Gastroesophageal sphincter (tissue), 4 donors: Measurements from ENCODE around the gene MRFAP1. TPM values are rescaled to one million over a fixed set of nuclear protein-coding genes. Genes with fewer than 3 reads are reported as not detected.

Source experiments
- ATAC-seq: fragments of 150-250 bp; one replicate; pipeline ENCODE4 v1.9.1; 2016; ENCODE audit warnings: mild to moderate bottlenecking, moderate library complexity
- H3K27ac ChIP-seq, 4 donors: fragments of 200-600 bp; sonication (generic) in 3 of 4; 1 replicate in 3 of 4; 2 replicates in 1 of 4; pipeline ENCODE4 v1.5.1; 2016 to 2019
- H3K27me3 ChIP-seq: fragments of 200-600 bp; sonication (generic); one replicate; pipeline ENCODE4 v1.5.1; 2019
- H3K36me3 ChIP-seq, 2 donors: fragments of 200-600 bp; sonication (generic); one replicate each; pipeline ENCODE4 v1.5.1; 2019; ENCODE audit warnings: control low read depth in 1 of 2
- H3K4me1 ChIP-seq, 3 donors: fragments of 200-600 bp; sonication (generic); 1 replicate in 2 of 3; 2 replicates in 1 of 3; pipeline ENCODE4 v1.5.1; 2016 to 2019; ENCODE audit warnings: control low read depth in 2 of 3
- H3K4me3 ChIP-seq, 2 donors: fragments of 200-600 bp; sonication (generic); one replicate each; pipeline ENCODE4 v1.5.1; 2019; ENCODE audit warnings: mild to moderate bottlenecking in 1 of 2, moderate library complexity in 1 of 2
- H3K9me3 ChIP-seq, 3 donors: fragments of 200-600 bp; sonication (generic); one replicate each; pipeline ENCODE4 v1.5.1; 2017 to 2019; ENCODE audit warnings: control low read depth in 2 of 3
- EP300 ChIP-seq: sonication (generic); formaldehyde crosslinking; IDR thresholded peaks from one replicate; pipeline ENCODE4 v1.6.1; 2017; ENCODE audit warnings: antibody characterized with exemption, mild to moderate bottlenecking
- POLR2A ChIP-seq, 2 donors: fragments of 450-650 bp; IDR thresholded peaks; one replicate each; pipeline ENCODE4 v1.6.1; 2017; ENCODE audit warnings: antibody characterized with exemption in 2 of 2, mild to moderate bottlenecking in 2 of 2, moderate library complexity in 1 of 2
- POLR2AphosphoS5 ChIP-seq: sonication (generic); formaldehyde crosslinking; IDR thresholded peaks from one replicate; pipeline ENCODE4 v1.6.1; 2017; ENCODE audit warnings: antibody characterized with exemption
- WGBS, 2 donors: methylation state at CpG; one replicate each; pipeline ENCODE4 v1.1.5; 2018; ENCODE audit warnings: low coverage in 1 of 2; 5-methylcytosine and 5-hydroxymethylcytosine counted together
- total RNA-seq, 4 donors: library from RNA; depleted of rRNA; stranded (reverse); fragments of >200 nt; gene quantifications; one replicate each; pipeline ENCODE4 v1.1.0, GENCODE V29; 2016
- TF ChIP-seq, protein P1 (sequence below), 4 experiments: fragments of 200-600 bp in 2 of 4; fragments of 450-650 bp in 2 of 4; sonication (generic) in 1 of 4; IDR thresholded peaks; one replicate each; pipeline ENCODE4 v1.5.1; 2017 to 2019; ENCODE audit warnings: antibody characterized with exemption in 4 of 4, mild to moderate bottlenecking in 2 of 4, moderate library complexity in 2 of 4

Gene MRFAP1
- total RNA-seq, 4 donors from 2014 or later: 202 to 358 (median 277) TPM

DNA sequence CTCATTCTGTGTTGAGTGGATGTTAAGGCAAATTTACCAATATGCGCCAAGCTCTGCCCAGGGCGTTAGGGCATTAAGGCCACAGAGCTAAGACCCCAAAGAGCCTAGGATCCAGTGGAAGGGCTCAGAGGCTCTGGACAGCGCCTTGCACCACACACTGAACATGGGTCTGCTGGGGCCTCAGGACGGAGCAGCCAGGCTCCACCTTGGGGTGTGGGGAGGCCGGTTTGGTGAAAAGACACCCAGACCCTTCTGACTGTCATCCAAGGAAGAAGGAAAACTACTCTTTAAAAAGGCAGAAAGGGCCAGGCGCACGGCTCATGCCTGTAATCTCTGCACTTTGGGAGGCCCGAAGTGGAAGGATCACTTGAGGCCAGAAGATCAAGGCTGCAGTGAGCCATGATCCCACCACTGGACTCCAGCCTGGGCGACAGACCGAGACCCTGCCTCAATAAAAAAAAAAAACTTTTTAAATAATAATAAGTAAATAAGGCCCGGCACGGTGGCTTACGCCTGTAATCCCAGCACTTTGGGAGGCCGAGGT lies 1.3 kb upstream of the MRFAP1 start:
- Histone ChIP-seq H3K27me3 (no peaks in the 10 kb centered on the region), H3K4me3 (no peak overlapping the region), H3K27ac (no peak overlapping the region), H3K4me1 (peaks cover 9 to 43% (median 21%) of the 10 kb centered on the region in 3 donors), H3K9me3 (no peaks in the 10 kb centered on the region), H3K36me3 (peaks cover 0 to 20% of the 10 kb centered on the region in 2 donors)
- ATAC-seq: no peak
- WGBS, 2 donors: 73 to 94% methylated on average over 3 to 11 of the region's 14 CpGs
- no peak for TF ChIP-seq EP300
- no peak for TF ChIP-seq POLR2AphosphoS5
- TF ChIP-seq, protein P1, sequence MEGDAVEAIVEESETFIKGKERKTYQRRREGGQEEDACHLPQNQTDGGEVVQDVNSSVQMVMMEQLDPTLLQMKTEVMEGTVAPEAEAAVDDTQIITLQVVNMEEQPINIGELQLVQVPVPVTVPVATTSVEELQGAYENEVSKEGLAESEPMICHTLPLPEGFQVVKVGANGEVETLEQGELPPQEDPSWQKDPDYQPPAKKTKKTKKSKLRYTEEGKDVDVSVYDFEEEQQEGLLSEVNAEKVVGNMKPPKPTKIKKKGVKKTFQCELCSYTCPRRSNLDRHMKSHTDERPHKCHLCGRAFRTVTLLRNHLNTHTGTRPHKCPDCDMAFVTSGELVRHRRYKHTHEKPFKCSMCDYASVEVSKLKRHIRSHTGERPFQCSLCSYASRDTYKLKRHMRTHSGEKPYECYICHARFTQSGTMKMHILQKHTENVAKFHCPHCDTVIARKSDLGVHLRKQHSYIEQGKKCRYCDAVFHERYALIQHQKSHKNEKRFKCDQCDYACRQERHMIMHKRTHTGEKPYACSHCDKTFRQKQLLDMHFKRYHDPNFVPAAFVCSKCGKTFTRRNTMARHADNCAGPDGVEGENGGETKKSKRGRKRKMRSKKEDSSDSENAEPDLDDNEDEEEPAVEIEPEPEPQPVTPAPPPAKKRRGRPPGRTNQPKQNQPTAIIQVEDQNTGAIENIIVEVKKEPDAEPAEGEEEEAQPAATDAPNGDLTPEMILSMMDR (IDR thresholded peaks at IDR 0.05): no peak
- no peak for TF ChIP-seq POLR2A (IDR thresholded peaks at IDR 0.05)

DNA sequence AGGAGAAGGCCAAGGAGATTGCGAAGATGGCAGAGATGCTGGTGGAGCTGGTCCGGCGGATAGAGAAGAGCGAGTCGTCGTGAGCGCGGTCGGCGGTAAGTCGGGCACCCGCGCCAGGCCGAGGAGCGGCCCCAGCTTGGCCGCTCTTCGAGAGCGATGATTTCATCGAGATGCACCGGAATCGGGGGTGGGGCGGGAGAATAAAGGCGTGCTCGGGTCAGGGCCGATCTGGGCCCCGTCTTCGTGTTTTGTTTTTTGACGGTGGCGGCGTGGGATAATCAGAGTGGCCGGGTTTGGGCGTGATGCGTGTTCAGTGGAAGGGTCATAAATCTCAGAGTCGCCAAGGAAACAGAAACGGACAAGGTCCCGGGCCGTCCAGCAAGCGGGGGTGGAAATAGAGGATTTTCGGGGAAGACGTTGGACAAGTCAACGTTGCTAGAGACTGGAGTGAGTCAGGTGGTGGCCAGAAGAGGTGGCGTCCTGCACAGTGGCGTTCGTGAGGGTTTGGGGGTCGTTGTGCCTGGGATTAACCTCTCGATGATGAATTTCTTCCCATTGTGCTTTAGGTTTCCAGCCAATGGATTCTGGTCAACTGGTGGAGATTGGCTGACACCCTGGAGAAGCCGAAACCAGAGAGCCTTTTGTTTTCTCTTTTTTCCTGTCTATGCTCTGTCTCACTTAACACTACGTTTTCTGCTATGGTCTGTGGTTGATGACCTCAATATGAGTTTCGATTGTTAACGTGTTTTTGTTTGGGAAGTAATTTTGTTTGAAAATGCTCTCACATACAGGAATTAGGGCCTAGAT lies 882 bp downstream of the MRFAP1 start:
- 1 to 9% methylated on average over 6 to 40 of the region's 50 CpGs for WGBS, 2 donors
- no peak for TF ChIP-seq EP300
- no peak for TF ChIP-seq POLR2AphosphoS5
- TF ChIP-seq, protein P1 (IDR thresholded peaks at IDR 0.05): no peak
- no peak for TF ChIP-seq POLR2A (IDR thresholded peaks at IDR 0.05)

DNA sequence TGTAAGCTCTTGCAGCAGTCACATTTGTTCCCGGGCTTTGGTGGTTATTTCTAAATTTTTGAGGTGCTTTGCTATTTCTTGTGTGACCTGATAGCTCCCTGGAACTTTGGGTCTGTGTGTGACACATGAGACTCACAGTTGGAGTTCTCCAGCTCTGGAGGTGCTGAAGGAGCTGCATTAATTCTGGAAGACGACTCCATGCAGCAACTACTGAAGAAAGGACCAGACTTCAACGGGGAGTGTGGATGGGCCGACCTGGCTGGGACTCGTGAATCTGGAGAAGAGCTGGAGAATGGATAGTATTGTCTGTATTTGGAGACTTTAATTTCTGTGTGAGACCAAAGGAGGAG lies 1.5 kb downstream of the MRFAP1 start:
- TF ChIP-seq EP300 (no peak), POLR2A (IDR thresholded peaks at IDR 0.05) (no peak)
- TF ChIP-seq, protein P1 (IDR thresholded peaks at IDR 0.05): no peak
- no peak for ATAC-seq
- Histone ChIP-seq H3K9me3 (no peaks in the 10 kb centered on the region), H3K36me3 (peaks cover 0 to 20% of the 10 kb centered on the region in 2 donors), H3K4me1 (peaks cover 9 to 47% (median 21%) of the 10 kb centered on the region in 3 donors), H3K27me3 (no peaks in the 10 kb centered on the region), H3K27ac (peak overlapping the region in 3 of 4 donors; percentile 85 to 91 (median 89)), H3K4me3 (peak overlapping the region; percentile 56 to 61)
- WGBS, 2 donors: 37 to 39% methylated on average over 3 to 5 of the region's 5 CpGs

More for the DNA sequence above, 882 bp downstream of the MRFAP1 start:
- Histone ChIP-seq H3K9me3 (no peaks in the 10 kb centered on the region), H3K4me1 (peaks cover 9 to 47% (median 21%) of the 10 kb centered on the region in 3 donors), H3K36me3 (peaks cover 0 to 20% of the 10 kb centered on the region in 2 donors), H3K27me3 (no peaks in the 10 kb centered on the region), H3K4me3 (peak overlapping the region; percentile 56 to 61), H3K27ac (peak overlapping the region; percentile 74 to 91 (median 87))
- peak; percentile 60 for ATAC-seq

DNA sequence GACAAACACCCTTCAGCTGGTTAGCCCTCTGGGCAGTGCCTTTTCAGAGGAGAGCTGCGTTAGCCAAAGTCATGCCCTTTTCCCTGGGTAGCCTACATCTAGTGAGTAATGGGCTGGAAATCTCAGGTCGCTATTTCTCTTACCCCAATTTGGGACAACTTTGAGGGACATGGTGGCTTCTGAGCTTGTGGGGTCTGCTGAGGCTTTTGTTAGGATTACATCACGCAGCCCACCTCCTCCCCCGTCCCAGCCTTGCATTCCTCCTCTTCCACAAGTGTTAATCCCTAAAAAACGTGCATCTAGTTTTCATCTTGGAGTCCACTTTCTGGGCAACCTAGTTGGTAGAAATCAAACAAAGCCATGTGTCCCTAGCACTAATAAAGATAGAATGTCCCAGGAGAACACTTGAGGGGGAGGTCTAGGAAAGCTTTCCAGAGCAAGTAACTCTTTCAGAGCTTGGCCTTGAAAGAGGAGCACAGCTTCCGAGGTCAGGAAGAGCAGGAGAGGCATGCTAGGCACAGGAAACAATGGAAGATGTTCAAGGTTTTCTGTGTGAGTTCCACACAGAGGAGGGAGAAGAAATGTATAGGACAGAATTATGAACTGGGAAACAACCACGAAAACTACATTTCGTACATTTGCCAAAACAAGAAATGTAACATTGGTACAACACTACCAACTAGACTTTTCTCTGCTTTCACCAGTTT lies 2.8 kb downstream of the MRFAP1 start:
- Histone ChIP-seq H3K36me3 (peaks cover 0 to 20% of the 10 kb centered on the region in 2 donors), H3K9me3 (no peaks in the 10 kb centered on the region), H3K27ac (peak overlapping the region in 3 of 4 donors; percentile 13 to 91 (median 85)), H3K4me3 (no peak overlapping the region), H3K27me3 (no peaks in the 10 kb centered on the region), H3K4me1 (peaks cover 9 to 47% (median 21%) of the 10 kb centered on the region in 3 donors)
- ATAC-seq: no peak
- TF ChIP-seq EP300 (no peak), POLR2AphosphoS5 (no peak), POLR2A (IDR thresholded peaks at IDR 0.05) (no peak)
- TF ChIP-seq, protein P1 (IDR thresholded peaks at IDR 0.05): no peak
- 65 to 95% methylated on average over 2 to 7 of the region's 8 CpGs for WGBS, 2 donors
